ENCODE data around the gene TTLL12.
A peak's percentile ranks its signal among the peaks of the same experiment; 100 is the strongest.
"Not testable (repeated sequence)": the region's sequence is repeated elsewhere in the genome, so short reads cannot be mapped to it uniquely, and the experiment has no call there.

TTLL12 gene

DNA sequence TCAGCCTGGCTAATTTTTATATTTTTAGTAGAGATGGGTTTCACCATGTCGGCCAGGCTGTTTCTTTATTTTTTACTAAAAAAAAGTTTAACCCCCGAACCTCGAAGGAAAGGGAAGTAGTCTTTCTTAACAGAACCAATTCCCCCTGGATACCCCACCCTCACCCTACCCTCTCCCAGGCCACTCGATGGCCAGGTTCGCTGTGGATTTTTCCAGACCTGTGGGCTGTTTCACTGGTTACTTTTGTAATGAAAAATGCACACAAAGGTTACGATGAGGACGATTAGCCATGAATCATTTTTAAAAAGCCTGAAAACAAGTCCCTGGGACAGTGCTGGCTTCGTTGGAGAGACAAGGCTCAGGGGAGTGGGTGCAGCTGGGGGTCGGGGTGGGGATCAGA is 33.0 kb downstream of the TTLL12 start:
- no peak for DNase-seq (ENCODE audit: low spot score)

DNA sequence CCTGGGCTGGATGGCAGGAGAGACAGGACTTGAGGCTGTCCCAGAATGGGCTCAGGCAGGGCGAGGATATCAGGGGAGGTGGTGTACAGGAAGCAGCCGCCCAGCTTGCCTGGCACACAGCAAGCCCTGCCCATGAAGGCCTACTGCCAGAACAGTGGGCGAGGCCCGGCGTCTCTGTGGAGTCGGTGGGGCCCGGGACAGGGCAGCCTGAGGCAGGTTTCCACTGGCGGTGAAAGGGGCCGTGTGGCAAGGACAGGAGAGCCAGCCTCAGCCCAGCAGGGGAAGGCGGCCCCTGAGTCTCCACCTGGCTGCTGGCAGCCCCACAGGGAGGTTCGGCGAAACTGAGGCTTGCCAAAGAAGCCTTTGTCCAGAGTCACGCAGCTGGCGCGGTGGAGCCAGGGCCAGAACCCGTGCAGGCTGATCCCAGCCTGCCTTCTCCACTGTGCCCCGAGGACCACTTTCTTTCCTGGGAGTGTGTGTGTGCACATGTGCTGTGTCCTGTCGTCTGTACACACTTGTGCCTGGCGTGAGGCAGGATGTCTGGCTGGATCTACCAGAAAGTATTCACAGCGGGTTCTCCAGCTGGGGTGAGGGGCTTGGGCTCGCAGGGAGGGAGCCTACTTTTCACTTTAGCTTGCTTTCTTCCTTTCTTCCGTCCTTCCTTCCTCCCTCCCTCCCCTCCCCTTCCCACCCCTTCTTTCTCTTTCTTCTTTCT is 34.4 kb downstream of the TTLL12 start:
- DNase-seq (ENCODE audit: low spot score), result no peak

DNA sequence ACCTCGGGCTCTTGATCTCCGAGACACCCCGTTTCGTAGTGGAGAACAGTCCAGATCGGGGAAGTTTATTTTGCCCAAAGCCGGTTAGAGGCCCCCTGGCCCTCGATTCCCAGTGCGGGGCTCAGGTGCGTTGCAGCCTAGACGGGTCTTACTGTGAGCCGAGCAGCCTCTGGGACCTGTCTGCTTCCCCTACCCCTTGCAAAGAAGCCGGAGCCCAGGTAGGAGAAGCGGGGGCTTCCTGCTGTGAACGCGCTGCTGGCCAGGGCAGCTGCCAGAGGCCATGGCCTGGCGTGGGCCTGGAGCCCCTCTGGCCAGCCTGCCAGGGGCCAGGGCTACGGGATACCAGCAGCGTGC is 35.0 kb downstream of the TTLL12 start:
- no peak for DNase-seq (ENCODE audit: low spot score)

DNA sequence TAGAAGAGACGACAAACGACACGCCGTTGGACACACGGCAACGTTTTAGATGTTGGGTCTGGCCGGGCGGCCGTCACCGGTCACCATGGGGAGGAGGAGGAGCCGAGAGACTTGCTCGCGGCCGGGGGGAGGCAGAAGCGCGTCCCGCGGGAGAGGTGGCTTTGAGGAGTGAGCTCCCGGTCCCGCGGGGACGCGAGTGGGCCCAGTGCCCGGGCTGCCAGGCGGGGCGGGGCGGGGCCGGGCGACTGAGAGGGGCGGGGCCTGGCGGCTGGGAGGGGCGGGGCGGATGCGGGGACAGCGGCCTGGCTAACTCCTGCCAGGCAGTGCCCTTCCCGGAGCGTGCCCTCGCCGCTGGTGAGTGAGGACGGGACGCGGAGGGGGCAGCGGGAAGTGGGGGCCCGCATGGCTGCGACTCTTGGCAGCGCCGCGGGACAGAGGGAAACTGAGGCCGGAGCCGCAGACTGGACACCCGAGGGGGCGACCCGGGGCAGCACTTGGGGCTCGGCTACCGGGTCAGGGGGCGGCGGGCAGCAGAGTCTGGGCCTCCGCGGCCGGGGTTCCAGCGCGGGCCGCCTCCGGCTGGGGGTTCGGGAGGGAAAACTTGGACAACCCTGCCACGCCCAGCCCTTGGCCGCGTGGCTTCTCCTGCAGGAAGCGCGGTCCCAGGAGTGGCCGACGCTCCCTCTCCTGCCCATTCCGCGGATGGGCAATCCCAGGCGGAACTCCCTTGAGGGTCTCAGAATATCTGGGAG is 35.5 kb downstream of the TTLL12 start, which contains the start of gene TSPO:
Gene TSPO (plus strand): TSS at position 309 of the 752 bp plus-strand sequence. CDS start 7,680 bp downstream, outside the sequence.
- DNase-seq (ENCODE audit: low spot score), result peak; percentile 90

DNA sequence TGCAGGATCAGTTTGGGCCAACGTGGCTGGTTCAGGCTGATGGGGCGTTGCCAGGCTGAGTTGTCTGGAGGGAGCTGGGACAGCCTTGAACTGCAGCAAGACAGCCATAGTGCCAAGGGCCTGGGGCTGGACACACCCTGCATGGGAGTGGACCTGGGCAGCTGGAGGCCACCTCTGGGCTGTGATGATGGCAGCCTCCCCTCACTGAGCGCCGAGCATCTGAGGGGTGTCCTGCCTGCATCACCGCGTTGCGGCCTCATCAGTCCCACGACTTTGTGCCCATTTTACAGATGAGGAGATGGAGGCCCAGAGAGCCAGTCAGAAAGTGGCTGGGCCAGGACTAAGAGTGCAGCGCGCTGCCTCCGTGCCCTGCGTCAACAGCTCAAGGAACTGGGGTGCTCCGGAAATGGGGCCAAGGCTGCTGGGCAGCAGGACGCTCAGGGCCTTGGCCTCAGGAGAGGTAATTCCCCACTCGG is 36.2 kb downstream of the TTLL12 start:
- DNase-seq (ENCODE audit: low spot score), result no peak

DNA sequence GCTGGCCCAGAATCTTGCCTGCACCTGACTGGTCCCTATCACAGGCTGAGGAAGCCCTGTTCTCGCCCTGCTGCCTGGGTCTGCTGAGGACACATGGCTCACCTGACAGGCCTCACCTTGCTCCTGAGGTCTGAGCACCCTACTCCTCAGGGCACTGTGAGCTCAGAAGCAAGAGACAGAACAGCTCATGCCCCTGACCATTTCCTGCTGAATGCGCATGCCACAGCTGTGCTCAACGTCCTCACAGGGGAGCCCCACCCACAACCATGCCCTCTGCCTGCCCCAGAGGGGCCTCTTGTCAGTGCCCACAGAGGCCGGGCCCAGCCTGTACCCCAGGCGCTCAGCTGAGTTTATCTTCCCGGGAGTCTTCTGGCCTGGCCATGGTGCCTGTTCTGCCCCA is 38.4 kb downstream of the TTLL12 start:
- no peak for DNase-seq (ENCODE audit: low spot score)

DNA sequence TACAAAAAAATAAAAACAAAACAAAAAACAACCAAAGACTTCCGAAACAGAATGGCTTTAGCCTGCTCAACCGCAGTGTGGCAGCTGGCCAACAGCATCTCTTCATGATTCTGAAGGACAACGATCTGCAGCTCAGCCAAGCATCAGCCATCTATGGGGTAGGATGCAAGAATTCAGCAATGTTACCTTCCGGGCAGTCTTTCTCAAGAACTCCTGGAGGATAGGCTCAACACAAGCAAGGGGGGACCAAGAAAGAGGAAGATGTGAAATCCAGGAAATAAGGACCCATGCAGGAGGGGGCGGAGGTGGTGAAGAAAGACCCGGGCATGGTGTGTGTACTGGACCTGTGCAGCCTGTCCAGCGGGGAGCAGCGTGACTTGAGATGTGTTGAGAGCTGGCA is 39.1 kb downstream of the TTLL12 start:
- DNase-seq (ENCODE audit: low spot score), result no peak

DNA sequence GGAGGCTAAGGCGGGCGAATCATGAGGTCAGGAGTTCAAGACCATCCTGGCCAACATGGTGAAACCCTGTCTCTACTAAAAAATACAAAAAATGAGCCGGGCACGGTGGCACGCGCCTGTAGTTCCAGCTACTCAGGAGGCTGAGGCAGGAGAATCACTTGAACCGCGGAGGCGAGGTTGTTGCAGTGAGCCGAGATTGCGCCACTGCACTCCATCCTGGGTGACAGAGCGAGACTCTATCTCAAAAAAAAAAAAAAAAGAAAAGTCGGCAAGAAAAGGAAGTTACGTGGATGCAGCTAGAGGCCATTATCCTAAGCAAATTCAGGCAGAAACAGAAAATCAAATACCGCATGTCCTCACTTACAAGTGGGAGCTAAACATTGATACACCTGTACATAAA is 40.6 kb downstream of the TTLL12 start:
- DNase-seq (ENCODE audit: low spot score), result not testable (repeated sequence)

DNA sequence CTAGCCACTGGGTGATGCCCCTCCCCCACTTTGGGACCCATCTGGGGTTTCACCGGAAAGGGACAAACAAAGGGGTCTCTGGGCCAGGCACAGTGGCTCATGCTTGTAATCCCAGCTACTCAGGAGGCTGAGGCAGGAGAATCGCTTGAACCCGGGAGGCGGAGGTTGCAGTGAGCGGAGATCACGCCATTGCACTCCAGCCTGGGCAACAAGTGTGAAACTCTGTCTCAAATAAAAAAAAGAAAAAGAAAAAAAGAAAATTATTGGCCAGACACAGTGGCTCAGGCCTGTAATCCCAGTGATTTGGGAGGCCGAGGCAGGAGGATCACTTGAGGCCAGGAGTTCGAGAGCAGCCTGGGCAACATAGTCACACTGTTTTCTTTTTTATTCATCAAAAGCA is 41.6 kb downstream of the TTLL12 start:
- DNase-seq (ENCODE audit: low spot score), result not testable (repeated sequence)

DNA sequence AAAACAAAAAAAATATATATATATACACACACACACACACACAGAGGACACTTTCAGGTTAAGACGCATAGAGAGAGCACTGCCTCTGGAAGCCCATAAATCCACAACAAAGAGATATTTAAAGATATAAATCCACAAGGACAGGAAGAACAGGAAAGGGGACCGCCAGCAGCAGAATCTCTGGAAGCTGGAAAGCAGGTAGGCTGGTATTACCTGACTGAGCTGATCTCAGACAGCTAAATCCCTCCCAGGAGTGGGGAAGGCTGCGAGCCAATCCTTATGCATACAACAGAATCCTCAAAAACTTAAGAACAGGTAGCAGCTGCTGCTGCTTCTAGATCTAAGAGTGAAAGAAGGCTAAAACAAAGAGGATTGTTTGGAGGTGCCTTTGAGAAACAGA is 42.0 kb downstream of the TTLL12 start:
- no peak for DNase-seq (ENCODE audit: low spot score)

DNA sequence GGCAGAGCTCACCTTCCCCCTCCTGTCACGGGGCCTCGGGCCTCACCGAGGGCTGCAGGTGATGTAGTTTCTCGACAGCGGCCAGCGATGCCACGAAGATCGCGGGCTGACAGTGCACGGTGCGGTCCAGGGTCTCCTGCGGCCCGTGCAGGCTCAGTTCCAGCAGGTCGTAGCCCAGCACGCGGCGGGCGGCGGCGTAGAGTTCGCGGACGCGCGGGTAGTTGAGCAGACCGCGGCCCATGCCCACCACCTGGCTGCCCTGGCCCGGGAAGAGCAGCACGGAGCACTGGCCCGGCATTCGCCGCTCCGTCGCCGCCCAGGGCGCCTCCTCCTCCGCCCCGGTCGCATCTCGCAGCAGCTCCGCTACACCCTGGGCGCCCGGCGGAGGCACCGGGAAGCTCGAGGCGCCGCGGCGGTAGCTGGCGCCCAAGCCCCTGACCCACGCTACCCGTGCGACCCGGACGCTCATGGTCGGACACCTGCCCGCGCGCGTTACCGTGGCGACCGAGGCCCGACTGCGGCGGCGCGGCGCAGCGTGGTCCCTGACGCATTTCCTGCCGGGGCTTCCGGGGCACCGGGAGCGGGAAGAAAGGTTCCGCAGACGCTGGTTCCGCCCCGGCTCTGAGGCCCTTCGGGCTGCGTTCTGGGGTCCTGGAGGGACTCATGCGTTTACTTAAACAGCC is 43.9 kb downstream of the TTLL12 start, which contains the start of gene MCAT:
Gene MCAT (minus strand): TSS at position 519 of the 683 bp plus-strand sequence. CDS start 50 bp downstream, at position 469.
- peak; percentile 95 for DNase-seq (ENCODE audit: low spot score)

DNA sequence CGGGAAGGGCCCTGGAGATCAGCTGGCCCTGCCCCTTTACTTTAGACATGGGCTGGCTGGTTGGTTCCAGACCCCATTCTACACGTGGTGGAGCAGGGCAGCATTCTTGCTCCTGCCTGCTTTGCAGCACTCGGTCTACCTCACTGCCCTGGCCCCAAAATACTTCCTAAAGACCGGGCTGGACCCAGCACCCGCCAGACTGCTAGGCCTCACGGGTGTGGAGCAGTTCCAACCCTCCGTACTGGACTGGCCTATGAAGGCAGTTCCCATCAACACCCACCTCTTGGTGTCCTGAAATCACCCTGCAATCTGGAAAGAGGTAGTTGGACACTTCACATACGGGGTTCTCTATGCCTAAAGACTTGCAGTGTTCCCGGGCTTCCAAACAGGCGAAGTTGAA is 50.1 kb downstream of the TTLL12 start:
- DNase-seq (ENCODE audit: low spot score), result no peak

DNA sequence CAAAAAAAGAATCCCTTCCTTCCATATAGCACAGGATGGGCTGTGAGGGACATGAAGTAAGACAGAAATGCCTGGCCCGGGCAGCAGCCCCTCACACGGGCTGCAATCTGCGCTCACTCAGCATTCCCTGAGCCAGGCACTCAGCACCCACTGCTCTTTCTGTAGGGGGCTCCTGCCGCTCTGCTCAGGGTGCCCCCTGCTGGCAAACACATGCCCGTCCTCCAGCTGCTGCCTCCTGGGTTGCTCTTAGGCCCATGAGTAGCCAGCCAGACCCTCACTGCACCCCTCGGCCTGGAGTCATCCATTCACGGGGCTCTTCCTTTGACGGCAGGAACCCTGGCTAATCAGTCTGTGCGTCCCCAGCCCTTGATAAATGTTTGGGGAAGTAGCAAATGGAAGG is 50.7 kb downstream of the TTLL12 start:
- peak; percentile 88 for DNase-seq (ENCODE audit: low spot score)

DNA sequence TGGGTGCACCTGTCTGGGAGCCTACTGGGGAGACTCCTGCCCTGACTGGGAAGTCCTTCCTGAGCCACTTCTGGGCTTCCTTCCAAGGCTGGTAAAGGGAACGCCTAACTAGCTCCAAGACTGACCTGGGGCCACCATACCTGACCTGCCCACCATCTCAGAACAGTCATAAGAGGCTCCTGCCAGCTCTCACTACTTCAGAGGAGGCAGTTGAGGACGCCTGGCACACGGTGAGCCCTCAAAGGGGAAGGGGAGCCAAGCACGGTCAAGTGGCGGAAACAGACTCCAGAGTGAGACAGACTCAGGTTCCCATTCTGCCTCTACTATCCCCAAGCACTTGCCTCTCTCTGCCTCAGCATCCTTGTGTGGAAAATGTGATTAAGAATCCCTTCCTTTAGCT is 51.4 kb downstream of the TTLL12 start:
- DNase-seq (ENCODE audit: low spot score), result no peak

DNA sequence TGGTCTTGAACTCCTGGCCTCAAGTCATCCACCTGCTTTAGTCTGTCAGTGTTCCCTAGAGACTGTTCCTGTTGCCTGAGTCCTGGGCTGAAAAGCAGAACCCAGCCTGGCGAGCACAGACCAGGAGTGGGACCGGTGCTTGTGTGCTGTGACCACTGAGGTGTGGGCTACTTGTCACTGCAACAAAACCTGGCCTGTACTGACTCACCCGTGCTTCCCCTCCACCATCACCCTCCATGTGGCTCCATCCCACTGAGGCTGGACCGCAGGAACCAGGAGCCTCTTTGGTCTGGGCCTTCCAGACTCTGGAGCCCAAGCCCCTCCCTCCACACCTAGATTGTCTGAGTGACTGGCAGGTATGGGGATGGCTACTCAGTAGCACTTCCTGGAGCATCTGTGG is 52.4 kb downstream of the TTLL12 start:
- no peak for DNase-seq (ENCODE audit: low spot score)

DNA sequence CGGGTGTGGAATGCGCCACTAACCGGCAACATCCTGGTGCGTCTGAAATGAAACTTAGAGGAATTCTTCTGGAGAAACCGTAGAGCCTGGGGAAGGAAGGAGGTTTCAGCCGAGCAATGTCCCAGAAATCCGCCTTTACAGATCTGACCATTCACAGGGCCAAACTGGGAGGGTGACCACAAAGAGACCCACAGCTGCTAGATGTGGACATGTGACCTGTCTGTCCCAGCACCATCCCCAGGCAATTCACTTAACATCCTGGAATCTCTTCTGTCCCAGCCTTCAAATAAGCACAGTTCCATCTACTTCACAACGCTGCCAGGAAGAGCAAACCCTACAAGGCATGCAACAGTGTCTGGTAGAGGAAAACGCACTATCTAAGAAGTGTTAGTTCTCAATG is 53.5 kb downstream of the TTLL12 start:
- no peak for DNase-seq (ENCODE audit: low spot score)

DNA sequence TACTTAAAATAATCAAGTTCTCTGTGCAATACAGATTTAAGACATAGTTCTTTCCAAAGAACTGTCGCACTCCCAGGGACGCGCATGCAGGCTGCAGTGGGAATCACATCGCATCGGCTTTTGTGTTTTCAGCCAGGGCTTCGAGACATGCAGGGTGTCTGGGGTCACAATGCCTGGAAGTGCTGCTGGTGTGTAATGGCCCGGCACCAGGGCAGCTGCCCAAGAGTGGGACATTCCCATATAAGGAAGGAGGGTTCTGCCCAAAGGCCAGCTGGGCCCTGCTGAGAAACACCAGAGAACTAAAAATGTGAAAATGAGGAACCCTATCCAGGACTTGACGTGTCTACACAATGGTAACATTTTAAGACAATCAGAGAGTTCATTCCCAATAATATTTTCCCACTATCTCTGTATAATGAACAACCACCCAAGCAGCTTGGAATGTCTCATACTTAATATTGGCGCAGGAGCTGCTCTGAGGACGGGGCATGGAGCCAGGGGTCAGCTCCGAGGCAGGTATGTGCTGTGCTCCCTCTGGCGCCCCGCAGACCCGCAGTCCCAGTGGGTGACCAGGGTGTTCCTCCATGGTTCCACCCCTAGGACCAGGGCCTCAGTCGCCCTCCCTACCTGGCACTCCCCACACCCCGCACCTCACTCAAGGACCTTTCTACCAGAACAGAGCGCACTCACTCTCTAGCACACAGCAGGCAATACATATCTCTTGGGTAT is 55.0 kb downstream of the TTLL12 start:
- no peak for DNase-seq (ENCODE audit: low spot score)

DNA sequence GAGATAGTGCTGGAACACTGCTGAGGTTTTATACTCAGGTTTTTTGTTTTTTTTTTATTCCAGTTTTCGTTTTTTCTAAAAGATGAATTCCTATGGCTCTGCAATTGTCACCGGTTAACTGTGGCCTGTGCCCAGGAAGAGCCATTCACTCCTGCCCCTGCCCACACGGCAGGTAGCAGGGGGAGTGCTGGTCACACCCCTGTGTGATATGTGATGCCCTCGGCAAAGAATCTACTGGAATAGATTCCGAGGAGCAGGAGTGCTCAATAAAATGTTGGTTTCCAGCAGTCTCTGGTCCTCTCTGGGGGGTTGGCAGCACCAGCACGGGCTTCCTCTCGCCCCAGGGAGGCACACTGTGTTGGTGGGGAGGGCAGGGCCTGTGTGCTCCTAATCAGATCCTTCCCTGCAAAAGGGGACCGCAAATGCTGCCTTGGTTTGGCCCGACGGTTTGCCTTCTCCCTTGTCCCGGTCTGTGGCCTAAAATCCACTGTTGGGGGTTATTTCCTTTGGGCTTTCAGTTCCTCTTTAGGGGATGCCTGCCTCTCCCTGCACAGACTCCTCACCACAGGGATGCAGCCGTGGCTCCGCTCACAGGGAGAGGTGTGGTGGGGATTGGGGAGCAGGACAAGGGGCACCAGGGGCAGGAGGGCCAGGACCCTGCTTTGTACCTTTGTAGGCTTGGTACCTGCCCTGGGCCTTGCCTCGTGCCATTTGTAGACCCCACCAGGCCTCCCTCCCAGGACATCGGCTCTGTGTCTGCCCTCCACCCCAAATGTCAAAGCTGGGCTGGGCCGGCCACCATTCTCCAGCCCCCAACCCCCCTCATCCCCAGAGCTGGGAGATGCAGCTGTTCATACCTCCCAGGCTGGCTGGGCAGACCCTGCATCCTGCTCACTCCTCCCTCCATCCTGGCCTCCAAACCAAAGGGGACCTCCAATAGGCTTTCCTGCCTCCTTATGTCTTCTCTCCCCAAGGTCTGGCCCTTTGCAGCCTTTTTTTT is 57.2 kb downstream of the TTLL12 start:
- no peak for DNase-seq (ENCODE audit: low spot score)

DNA sequence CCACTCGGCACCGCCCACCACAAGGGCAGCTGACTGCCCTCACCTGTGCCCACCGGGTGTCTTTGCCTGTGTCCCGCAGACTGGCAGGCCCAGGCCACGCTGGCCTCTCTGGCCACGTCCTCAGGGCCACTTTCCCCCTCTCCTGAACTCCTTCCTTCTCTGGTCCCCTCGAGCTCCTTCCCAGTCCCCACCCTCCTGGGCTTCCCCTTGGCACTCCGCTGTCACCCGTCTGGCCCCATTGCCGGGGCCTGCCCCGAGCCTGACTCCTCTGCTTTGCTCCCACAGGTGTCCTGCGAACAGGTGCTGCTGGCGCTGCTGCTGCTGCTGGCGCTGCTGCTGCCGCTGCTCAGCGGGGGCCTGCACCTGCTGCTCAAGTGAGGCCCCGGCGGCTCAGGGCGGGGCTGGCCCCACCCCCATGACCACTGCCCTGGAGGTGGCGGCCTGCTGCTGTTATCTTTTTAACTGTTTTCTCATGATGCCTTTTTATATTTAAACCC is 58.0 kb downstream of the TTLL12 start:
- peak; percentile 70 for DNase-seq (ENCODE audit: low spot score)

DNA sequence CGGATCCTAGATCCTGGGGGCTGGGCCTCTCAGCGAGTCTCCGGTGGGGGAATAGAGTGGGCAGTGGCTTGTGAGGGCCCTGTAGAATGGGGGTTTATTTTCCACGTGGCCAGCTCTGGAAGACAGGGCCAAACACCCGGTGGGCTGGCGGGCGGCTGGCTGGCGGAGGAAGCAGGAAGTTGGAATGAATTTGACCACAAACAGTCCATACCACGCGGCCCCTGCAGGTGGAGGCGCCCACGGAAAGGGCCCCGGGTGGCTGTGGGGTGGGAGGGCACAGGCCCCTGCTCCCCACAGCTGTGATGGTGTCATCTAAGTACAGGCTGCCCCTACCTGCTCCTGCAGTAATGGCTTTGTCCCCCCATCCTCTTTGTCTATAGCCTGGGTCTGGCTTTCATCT is 58.8 kb downstream of the TTLL12 start:
- no peak for DNase-seq (ENCODE audit: low spot score)

Measured in iPS-NIHi11 (cell line).